H1 (cell line): ENCODE data around the gene MFGE8. TPM values are rescaled to one million over a fixed set of nuclear protein-coding genes. Genes with fewer than 3 reads are reported as not detected.

ENCODE experiments used
- CTCF ChIA-PET: fragments of 300-600 bp; sonication (Branson Sonifier 250); formaldehyde crosslinking; loops from one replicate; lab custom pipeline; 2021; ENCODE audit not compliant: partially characterized antibody; lab: Charles Lee
- POLR2A ChIA-PET: fragments of 300-600 bp; sonication (Branson Sonifier 250); formaldehyde crosslinking; loops from one replicate; lab custom pipeline; 2021; ENCODE audit warnings: inconsistent platforms; ENCODE audit not compliant: partially characterized antibody; lab: Charles Lee
- DNase-seq, 2 experiments: peaks; one replicate each; pipeline versions ENCODE4 v3.0.0 to v3.0.0-alpha.2; 2010 to 2022; ENCODE audit warnings: low spot score in 2 of 2, low read depth in 1 of 2, mixed read lengths in 1 of 2
- FAIRE-seq: peaks from 2 replicates; lab custom pipeline; 2011; peaks lifted over from hg19 to GRCh38; lab: Jason Lieb, UNC
- H2AFZ ChIP-seq: 2 replicates; pipeline ENCODE4 v1.8.1; 2012; ENCODE audit warnings: low read length, inconsistent platforms
- H2AK5ac ChIP-seq: 2 replicates; pipeline ENCODE4 v1.6.1; 2013; ENCODE audit warnings: low read depth, low read length
- H2BK120ac ChIP-seq: replicated peaks from 2 replicates; pipeline ENCODE3; 2013; ENCODE audit warnings: low read depth, low read length, inconsistent platforms
- H2BK12ac ChIP-seq: 2 replicates; pipeline ENCODE4 v1.6.1; 2013; ENCODE audit warnings: low read depth, low read length
- H2BK15ac ChIP-seq: 2 replicates; pipeline ENCODE4 v1.6.1; 2013; ENCODE audit warnings: low read length
- H2BK20ac ChIP-seq: 2 replicates; pipeline ENCODE4 v1.6.1; 2013; ENCODE audit warnings: low read length
- H2BK5ac ChIP-seq: 2 replicates; pipeline ENCODE4 v1.6.1; 2013; ENCODE audit warnings: low read depth, low read length
- H3K14ac ChIP-seq: 2 replicates; pipeline ENCODE4 v1.6.1; 2013; ENCODE audit warnings: inconsistent platforms; ENCODE audit not compliant: insufficient read length
- H3K18ac ChIP-seq: 2 replicates; pipeline ENCODE4 v1.6.1; 2013; ENCODE audit warnings: low read length; ENCODE audit errors: extremely low read depth
- H3K23ac ChIP-seq: 2 replicates; pipeline ENCODE4 v1.6.1; 2013; ENCODE audit warnings: inconsistent platforms; ENCODE audit not compliant: insufficient read length
- H3K23me2 ChIP-seq: 2 replicates; pipeline ENCODE4 v1.6.1; 2013; ENCODE audit warnings: low read depth, low read length
- H3K27ac ChIP-seq: 2 replicates; pipeline ENCODE4 v1.6.1; 2011; ENCODE audit warnings: low read depth, low read length, inconsistent platforms
- H3K27me3 ChIP-seq, 4 experiments: replicated peaks in 1 of 4; 1 replicate in 1 of 4; 2 replicates in 3 of 4; pipeline versions ENCODE4 v1.6.1 to v1.8.1; 2011 to 2013; ENCODE audit warnings: low read length in 3 of 4, mild to moderate bottlenecking in 3 of 4, inconsistent platforms in 2 of 4, mixed read lengths in 2 of 4, moderate library complexity in 1 of 4; ENCODE audit not compliant: control insufficient read depth in 3 of 4, insufficient read depth in 3 of 4; ENCODE audit errors: extremely low read depth in 1 of 4
- H3K36me3 ChIP-seq, 4 experiments: 2 replicates each; pipeline versions ENCODE4 v1.6.1 to v1.8.1; 2011 to 2013; ENCODE audit warnings: mild to moderate bottlenecking in 4 of 4, low read length in 3 of 4, moderate library complexity in 2 of 4, control low read depth in 1 of 4, inconsistent platforms in 1 of 4; ENCODE audit not compliant: insufficient read depth in 4 of 4, control insufficient read depth in 2 of 4
- H3K4ac ChIP-seq: replicated peaks from 2 replicates; pipeline ENCODE3; 2013; ENCODE audit warnings: low read length, low read depth, mixed read lengths, inconsistent platforms; ENCODE audit not compliant: insufficient read length
- H3K4me1 ChIP-seq, 4 experiments: replicated peaks in 1 of 4; 1 replicate in 1 of 4; 2 replicates in 3 of 4; pipeline versions ENCODE4 v1.6.1 to v1.8.1; 2011 to 2013; ENCODE audit warnings: low read length in 3 of 4, inconsistent platforms in 2 of 4, mixed read lengths in 1 of 4; ENCODE audit not compliant: insufficient read depth in 4 of 4, control insufficient read depth in 3 of 4
- H3K4me2 ChIP-seq, 2 experiments: 2 replicates each; pipeline versions ENCODE4 v1.6.1 to v1.8.1; 2011 to 2013; ENCODE audit warnings: low read depth in 2 of 2, low read length in 2 of 2, control low read depth in 1 of 2, inconsistent platforms in 1 of 2, mild to moderate bottlenecking in 1 of 2; ENCODE audit not compliant: insufficient read depth in 1 of 2
- H3K4me3 ChIP-seq, 4 experiments: fragments of 200-600, 300-600 bp in 1 of 4; sonication (generic), shearing (Covaris generic), sonication (Bioruptor Twin) in 1 of 4; 2 replicates each; pipeline versions ENCODE4 v1.5.1 to v1.8.1; 2011 to 2016; ENCODE audit warnings: low read length in 4 of 4, low read depth in 3 of 4, control low read depth in 2 of 4, inconsistent platforms in 2 of 4, mild to moderate bottlenecking in 2 of 4, mixed read lengths in 1 of 4, moderate library complexity in 1 of 4; ENCODE audit not compliant: insufficient read depth in 2 of 4; ENCODE audit errors: extremely low read depth in 1 of 4
- H3K56ac ChIP-seq: replicated peaks from 2 replicates; pipeline ENCODE3; 2013; ENCODE audit warnings: low read depth, mild to moderate bottlenecking, mixed read lengths, low read length, inconsistent platforms; ENCODE audit not compliant: insufficient read length
- H3K79me1 ChIP-seq: 2 replicates; pipeline ENCODE4 v1.6.1; 2013; ENCODE audit warnings: low read depth, low read length, control low read depth
- H3K79me2 ChIP-seq, 2 experiments: 2 replicates each; pipeline versions ENCODE4 v1.6.1 to v1.8.1; 2012 to 2013; ENCODE audit warnings: low read length in 2 of 2, mild to moderate bottlenecking in 2 of 2, inconsistent platforms in 1 of 2; ENCODE audit not compliant: insufficient read depth in 2 of 2, control insufficient read depth in 1 of 2
- H3K9ac ChIP-seq, 4 experiments: replicated peaks in 1 of 4; 1 replicate in 1 of 4; 2 replicates in 3 of 4; pipeline versions ENCODE4 v1.6.1 to v1.8.1; 2011 to 2013; ENCODE audit warnings: low read depth in 3 of 4, low read length in 3 of 4, control low read depth in 2 of 4, mild to moderate bottlenecking in 2 of 4, moderate library complexity in 2 of 4, inconsistent platforms in 1 of 4; ENCODE audit errors: extremely low read depth in 1 of 4
- H3K9me3 ChIP-seq, 2 experiments: 2 replicates each; pipeline versions ENCODE4 v1.6.1 to v1.8.1; 2012 to 2013; ENCODE audit warnings: mild to moderate bottlenecking in 2 of 2, moderate library complexity in 2 of 2, control low read depth in 1 of 2, inconsistent platforms in 1 of 2, low read depth in 1 of 2, low read length in 1 of 2, mixed read lengths in 1 of 2; ENCODE audit not compliant: insufficient read depth in 2 of 2
- H4K20me1 ChIP-seq, 2 experiments: replicated peaks in 1 of 2; 2 replicates each; pipeline versions ENCODE3 to v1.8.1; 2011 to 2013; ENCODE audit warnings: inconsistent platforms in 2 of 2, low read length in 2 of 2, mild to moderate bottlenecking in 1 of 2; ENCODE audit not compliant: insufficient read depth in 2 of 2, control insufficient read depth in 1 of 2
- H4K5ac ChIP-seq: 2 replicates; pipeline ENCODE4 v1.6.1; 2013; ENCODE audit warnings: low read length, low read depth, mixed read lengths, inconsistent platforms; ENCODE audit not compliant: insufficient read length
- H4K8ac ChIP-seq: 2 replicates; pipeline ENCODE4 v1.8.0; 2013; ENCODE audit warnings: mild to moderate bottlenecking, moderate library complexity, low read length, inconsistent platforms; ENCODE audit not compliant: insufficient read depth; ENCODE audit errors: extremely low read depth
- H4K91ac ChIP-seq: replicated peaks from 2 replicates; pipeline ENCODE3; 2013; ENCODE audit warnings: low read length, mixed read lengths, inconsistent platforms; ENCODE audit not compliant: insufficient read length
- CBX5 ChIP-seq: fragments of 300-800, 300-1000 bp; sonication (generic); IDR thresholded peaks from 2 replicates; pipeline ENCODE4 v1.7.1; 2016; ENCODE audit warnings: antibody characterized with exemption, low read length, low read depth
- CHD1 ChIP-seq: IDR thresholded peaks from 2 replicates; pipeline ENCODE4 v1.6.1; 2012; ENCODE audit warnings: low read depth, low read length, improper control_type of control experiment
- CREB1 ChIP-seq: IDR thresholded peaks from 2 replicates; pipeline ENCODE4 v1.6.1; 2012; ENCODE audit warnings: inconsistent platforms
- KDM4A ChIP-seq: IDR thresholded peaks from one replicate; pipeline ENCODE4 v1.7.1; 2012; ENCODE audit warnings: low read depth, mild to moderate bottlenecking, moderate library complexity, low read length, inconsistent platforms; ENCODE audit not compliant: severe bottlenecking
- PHF8 ChIP-seq: fragments of 200-600 bp; sonication (generic); conservative IDR thresholded peaks from 2 replicates; pipeline ENCODE4 v1.7.1; 2012; ENCODE audit warnings: low read depth, mild to moderate bottlenecking, inconsistent platforms, low read length, moderate library complexity
- WGBS, 2 experiments: shearing (Covaris generic) in 1 of 2; methylation state at CpG; one replicate each; pipeline versions ENCODE4 v1.1.6 to v1.1.7; 2013 to 2015; ENCODE audit warnings: low lambda C conversion rate in 2 of 2, mixed read lengths in 2 of 2, inconsistent platforms in 1 of 2, low coverage in 1 of 2, missing lambda C conversion rate in 1 of 2; ENCODE audit not compliant: insufficient replicate concordance in 2 of 2, insufficient coverage in 1 of 2, insufficient read length in 1 of 2; ENCODE audit errors: extremely low coverage in 1 of 2, missing lambda C conversion rate in 1 of 2; 5-methylcytosine and 5-hydroxymethylcytosine counted together
- polyA plus RNA-seq, 7 experiments: library from polyadenylated mRNA; depleted of rRNA in 3 of 7; stranded (reverse) in 5 of 7; unstranded in 2 of 7; fragments of >200 nt in 5 of 7; fragments of 200-250 nt in 2 of 7; gene quantifications; 1 replicate in 5 of 7; 2 replicates in 1 of 7; 4 replicates in 1 of 7; pipeline versions ENCODE4 v1.2.1 to v1.2.3, GENCODE V29; 2011 to 2013; ENCODE audit warnings: missing spikeins in 2 of 7, mixed read lengths in 2 of 7
- total RNA-seq: library from RNA; stranded (reverse); fragmentation: NEBNext Ultra II Directional; extraction: Animal tissue kit (Norgen Biotek cat#: 25700); gene quantifications from 2 replicates; pipeline ENCODE4 v1.2.1, GENCODE V29; 2021

The MFGE8 gene
- total and polyA plus RNA-seq, 2 of the 8 experiments (the other 6 are each of a cell fraction or from before 2014, with no cell fraction given): 1,237 to 2,117 TPM

GRCh38 chr15:88908123-88908522, 5.1 kb downstream of the MFGE8 start:
- H3K56ac ChIP-seq: no peak overlapping the region
- H3K9ac ChIP-seq: no peak overlapping the region; a peak in 1 of 7 replicates
- H4K91ac ChIP-seq: no peak overlapping the region
- H3K36me3 ChIP-seq: peaks cover 58 to 87% (median 74%) of the 10 kb centered on the region in 4 experiments
- peak overlapping the region; percentile 81 for H4K8ac ChIP-seq
- peak overlapping the region in 1 of 2 experiments; percentile 70; a peak in 2 of 4 replicates for H3K4me2 ChIP-seq
- CTCF ChIA-PET: interaction anchor here (0.6 to 2.0 kb wide), 12 partner anchors 11 to 238 kb away, joined by 3 to 8 read pairs (median 4); no protein-coding TSS in a partner anchor
- no peak overlapping the region for H2AFZ ChIP-seq
- H3K23me2 ChIP-seq: peaks cover 9% of the 10 kb centered on the region; the same call in 1 of the 2 replicates
- no peak for FAIRE-seq
- peak overlapping the region; percentile 48; the same call in 1 of the 2 replicates for H3K27ac ChIP-seq
- H3K18ac ChIP-seq: peak overlapping the region; percentile 19; the same call in 1 of the 2 replicates
- peaks cover 11 to 81% of the 10 kb centered on the region in 2 experiments for H3K79me2 ChIP-seq
- H3K14ac ChIP-seq: no peak overlapping the region
- H2BK15ac ChIP-seq: no peak overlapping the region
- H3K9me3 ChIP-seq: no peaks in the 10 kb centered on the region
- H2BK20ac ChIP-seq: no peak overlapping the region
- H3K23ac ChIP-seq: no peak overlapping the region
- H4K20me1 ChIP-seq: peaks cover 47 to 57% of the 10 kb centered on the region in 2 experiments
- H3K27me3 ChIP-seq: no peaks in the 10 kb centered on the region
- no peak overlapping the region for H2AK5ac ChIP-seq
- no peak overlapping the region for H3K4ac ChIP-seq
- H3K4me3 ChIP-seq: no peak overlapping the region; a peak in 1 of 8 replicates
- H2BK5ac ChIP-seq: peak overlapping the region; percentile 52
- H3K4me1 ChIP-seq: peaks cover 2 to 37% (median 28%) of the 10 kb centered on the region in 4 experiments
- no peak overlapping the region for H4K5ac ChIP-seq
- POLR2A ChIA-PET: interaction anchor here (0.5 to 27.2 kb wide), 13 partner anchors 12 to 243 kb away, joined by 3 to 607 read pairs (median 3); partner anchors contain the start of gene HAPLN3
- no peak overlapping the region for H2BK120ac ChIP-seq
- DNase-seq: no peak
- WGBS, 2 experiments: 89% methylated on average over 12 of the region's 12 CpGs; no CpG with 5 or more reads in 1 of the 2 experiments
- no peak overlapping the region for H2BK12ac ChIP-seq
- H3K79me1 ChIP-seq: peaks cover 31% of the 10 kb centered on the region
- TF ChIP-seq CREB1 (no peak), PHF8 (no peak), CBX5 (no peak), CHD1 (no peak), KDM4A (no peak)
